PC-9 (cell line): ENCODE measurements around the gene FARS2. TPM values are rescaled to one million over a fixed set of nuclear protein-coding genes. Genes with fewer than 3 reads are reported as not detected.

Experiments
- BruUV-seq: library from RNA; stranded (reverse); fragments of 400-500 nt; replicated peaks from 2 replicates; lab custom pipeline; 2021; lab: Mats Ljungman, UMichigan
- CTCF ChIA-PET: fragments of 300-600 bp; sonication (Branson Sonifier 250); formaldehyde crosslinking; loops from one replicate; lab custom pipeline; 2022; ENCODE audit warnings: antibody characterized with exemption; lab: Charles Lee
- POLR2A ChIA-PET: fragments of 300-600 bp; sonication (Branson Sonifier 250); formaldehyde crosslinking; loops from one replicate; lab custom pipeline; 2022; ENCODE audit warnings: antibody characterized with exemption; ENCODE audit not compliant: unreplicated experiment; lab: Charles Lee
- DNase-seq, 2 experiments: peaks; one replicate each; pipeline versions ENCODE4 v3.0.0 to v3.0.0-alpha.2; 2015 to 2022; ENCODE audit warnings: mixed read lengths in 1 of 2
- H2AFZ ChIP-seq: fragments of 200-600 bp; sonication (generic); 2 replicates; pipeline ENCODE4 v1.8.1; 2017; ENCODE audit warnings: antibody characterized with exemption
- H3F3A ChIP-seq: fragments of 200-600 bp; sonication (generic); 2 replicates; pipeline ENCODE4 v1.8.1; 2017; ENCODE audit warnings: antibody characterized with exemption, mild to moderate bottlenecking, low read depth; ENCODE audit not compliant: insufficient read depth
- H3K27ac ChIP-seq: fragments of 200-600 bp; sonication (generic); 2 replicates; pipeline ENCODE4 v1.6.1; 2016; ENCODE audit warnings: mixed run types
- H3K27me3 ChIP-seq: fragments of 200-600 bp; sonication (generic); 2 replicates; pipeline ENCODE4 v1.6.1; 2016; ENCODE audit warnings: low read depth, mixed run types; ENCODE audit not compliant: insufficient read depth
- H3K36me3 ChIP-seq: fragments of 200-600 bp; sonication (generic); 2 replicates; pipeline ENCODE4 v1.6.1; 2016; ENCODE audit warnings: low read depth, mixed run types
- H3K4me1 ChIP-seq: fragments of 200-600 bp; sonication (generic); replicated peaks from 2 replicates; pipeline ENCODE4 v1.6.1; 2016; ENCODE audit warnings: mixed run types; ENCODE audit not compliant: insufficient read depth
- H3K4me2 ChIP-seq: fragments of 200-600 bp; sonication (generic); 2 replicates; pipeline ENCODE4 v1.6.1; 2017; ENCODE audit warnings: mixed run types
- H3K4me3 ChIP-seq: fragments of 200-600 bp; sonication (generic); 2 replicates; pipeline ENCODE4 v1.6.1; 2016; ENCODE audit warnings: mixed run types
- H3K79me2 ChIP-seq: fragments of 200-600 bp; sonication (generic); 2 replicates; pipeline ENCODE4 v1.6.1; 2017; ENCODE audit warnings: low read depth, mixed run types
- H3K9me2 ChIP-seq: fragments of 200-600 bp; sonication (generic); 2 replicates; pipeline ENCODE4 v1.8.1; 2017; ENCODE audit warnings: mild to moderate bottlenecking; ENCODE audit not compliant: insufficient read depth
- H3K9me3 ChIP-seq: fragments of 200-600 bp; sonication (generic); 2 replicates; pipeline ENCODE4 v1.8.1; 2016; ENCODE audit warnings: low read depth; ENCODE audit not compliant: insufficient read depth
- H4K20me1 ChIP-seq: fragments of 200-600 bp; sonication (generic); 2 replicates; pipeline ENCODE4 v1.8.1; 2017; ENCODE audit not compliant: insufficient read depth
- CTCF ChIP-seq: fragments of 200-600 bp; sonication (generic); conservative IDR thresholded peaks from 2 replicates; pipeline ENCODE4 v1.6.1; 2017; ENCODE audit warnings: mixed run types, antibody characterized with exemption, mild to moderate bottlenecking, moderate library complexity
- EZH2 ChIP-seq: fragments of 200-600 bp; sonication (generic); IDR thresholded peaks from 2 replicates; pipeline ENCODE4 v1.8.0; 2017; ENCODE audit warnings: antibody characterized with exemption, low read depth
- intact Hi-C: fragments of 100-400 bp; cut with micrococcal nuclease; formaldehyde crosslinking; loops from one replicate; pipeline ENCODE4 v1.10.0; 2022; ENCODE audit not compliant: unreplicated experiment
- total RNA-seq: library from RNA; stranded (reverse); gene quantifications from 2 replicates; pipeline ENCODE4 v1.2.3, GENCODE V29; 2021

Gene FARS2
- total RNA-seq, 1 experiment from 2014 or later, result 26.7 TPM

- H2AFZ ChIP-seq, result no peak overlapping the region
- no peak overlapping the region for H3K4me3 ChIP-seq
- ChIA-PET CTCF (no interaction called here), POLR2A (no interaction called here)
- no TSS peak for BruUV-seq
- no peaks in the 10 kb centered on the region for H3K9me2 ChIP-seq
- H3F3A ChIP-seq, result no peaks in the 10 kb centered on the region
- no peak overlapping the region for H3K4me2 ChIP-seq
- TF ChIP-seq CTCF, result no peak
- TF ChIP-seq EZH2, result no peak
- H3K27ac ChIP-seq, result no peak overlapping the region
- no peaks in the 10 kb centered on the region for H3K9me3 ChIP-seq
- no peaks in the 10 kb centered on the region for H3K36me3 ChIP-seq
- H3K27me3 ChIP-seq, result no peaks in the 10 kb centered on the region
- intact Hi-C loops, result no loop called here
- no peak for DNase-seq
- no peaks in the 10 kb centered on the region for H3K4me1 ChIP-seq
- H3K79me2 ChIP-seq, result no peaks in the 10 kb centered on the region
- H4K20me1 ChIP-seq, result no peaks in the 10 kb centered on the region
Measured at GRCh38 chr6:5761370-5761769, 500.1 kb downstream of the FARS2 start.

DNA sequence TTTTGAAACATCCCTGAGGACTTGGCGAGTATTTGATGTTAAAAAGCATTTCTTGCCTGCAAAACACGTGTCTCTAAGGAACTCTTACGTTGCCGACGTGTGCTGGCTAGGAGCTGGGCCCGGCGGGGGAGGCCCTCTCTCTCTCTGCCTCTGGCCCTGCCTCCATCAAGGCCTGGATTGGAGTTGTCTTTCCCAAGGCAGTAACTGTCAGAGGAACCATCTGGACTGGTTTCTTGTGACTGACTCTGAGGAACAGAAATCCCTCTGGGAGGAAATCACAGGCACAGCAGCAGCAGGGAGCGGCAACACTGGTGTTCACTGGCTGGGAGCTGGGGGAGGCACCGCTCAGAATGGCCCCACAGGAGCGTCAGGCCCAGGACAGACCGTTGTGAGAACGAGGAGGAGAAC is 501.3 kb downstream of the FARS2 start:
- H3K4me2 ChIP-seq, result no peak overlapping the region
- DNase-seq, result no peak
- no peaks in the 10 kb centered on the region for H3K4me1 ChIP-seq
- no TSS peak for BruUV-seq
- ChIA-PET POLR2A (no interaction called here), CTCF (no interaction called here)
- no peaks in the 10 kb centered on the region for H3K27me3 ChIP-seq
- no peaks in the 10 kb centered on the region for H3F3A ChIP-seq
- TF ChIP-seq CTCF (no peak), EZH2 (no peak)
- intact Hi-C loops, result no loop called here
- no peak overlapping the region for H3K4me3 ChIP-seq
- H3K79me2 ChIP-seq, result no peaks in the 10 kb centered on the region
- no peak overlapping the region for H2AFZ ChIP-seq
- H4K20me1 ChIP-seq, result no peaks in the 10 kb centered on the region
- H3K36me3 ChIP-seq, result no peaks in the 10 kb centered on the region
- no peak overlapping the region for H3K27ac ChIP-seq
- H3K9me2 ChIP-seq, result no peaks in the 10 kb centered on the region
- H3K9me3 ChIP-seq, result no peaks in the 10 kb centered on the region

- intact Hi-C loops, result no loop called here
- POLR2A ChIA-PET, result no interaction called here
Measured at GRCh38 chr6:5763407-5763806, 502.1 kb downstream of the FARS2 start.

More at GRCh38 chr6:5763407-5763806, 502.1 kb downstream of the FARS2 start:
- no peaks in the 10 kb centered on the region for H3K9me3 ChIP-seq
- no peaks in the 10 kb centered on the region for H4K20me1 ChIP-seq
- no peaks in the 10 kb centered on the region for H3K79me2 ChIP-seq
- no peaks in the 10 kb centered on the region for H3F3A ChIP-seq
- DNase-seq, result no peak
- no peak for TF ChIP-seq CTCF
- TF ChIP-seq EZH2, result no peak
- no peaks in the 10 kb centered on the region for H3K36me3 ChIP-seq
- no peak overlapping the region for H3K4me2 ChIP-seq
- H3K4me3 ChIP-seq, result no peak overlapping the region
- no peaks in the 10 kb centered on the region for H3K9me2 ChIP-seq
- BruUV-seq, result no TSS peak
- no peaks in the 10 kb centered on the region for H3K27me3 ChIP-seq
- no peak overlapping the region for H3K27ac ChIP-seq
- H2AFZ ChIP-seq, result no peak overlapping the region
- no peaks in the 10 kb centered on the region for H3K4me1 ChIP-seq
- CTCF ChIA-PET, result no interaction called here
